Dedifferentiated amniotic fluid mesenchymal stem cell (primary cell): ENCODE data around the gene HTN3.
"Not testable (repeated sequence)": the region's sequence is repeated elsewhere in the genome, so short reads cannot be mapped to it uniquely, and the experiment has no call there.

Source experiments
- DNase-seq: peaks from one replicate; pipeline ENCODE4 v3.0.0-alpha.2; 2016; ENCODE audit errors: extremely low spot score

Gene HTN3

DNA sequence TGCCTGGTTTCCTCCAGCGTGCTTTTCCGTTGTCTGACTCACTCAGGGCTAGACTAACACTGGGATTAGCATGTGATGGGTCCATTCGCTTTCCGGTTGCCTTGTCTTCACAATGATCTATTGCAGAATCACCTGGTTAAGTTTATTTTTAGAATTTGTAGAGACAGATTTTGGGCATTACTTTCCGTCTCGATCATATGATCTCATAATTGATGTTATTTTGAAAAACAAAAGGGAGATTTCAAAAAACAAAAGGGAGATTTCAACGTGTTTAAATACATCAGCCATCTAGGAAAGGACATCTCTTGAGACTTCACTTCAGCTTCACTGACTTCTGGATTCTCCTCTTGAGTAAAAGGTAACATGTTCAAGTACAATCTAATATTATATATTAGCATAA is at the start of gene HTN3:
TSS of gene HTN3 (plus strand) at position 301 of the 400 bp plus-strand sequence. CDS start 2,282 bp downstream, outside the sequence.
- not testable (repeated sequence) for DNase-seq

DNA sequence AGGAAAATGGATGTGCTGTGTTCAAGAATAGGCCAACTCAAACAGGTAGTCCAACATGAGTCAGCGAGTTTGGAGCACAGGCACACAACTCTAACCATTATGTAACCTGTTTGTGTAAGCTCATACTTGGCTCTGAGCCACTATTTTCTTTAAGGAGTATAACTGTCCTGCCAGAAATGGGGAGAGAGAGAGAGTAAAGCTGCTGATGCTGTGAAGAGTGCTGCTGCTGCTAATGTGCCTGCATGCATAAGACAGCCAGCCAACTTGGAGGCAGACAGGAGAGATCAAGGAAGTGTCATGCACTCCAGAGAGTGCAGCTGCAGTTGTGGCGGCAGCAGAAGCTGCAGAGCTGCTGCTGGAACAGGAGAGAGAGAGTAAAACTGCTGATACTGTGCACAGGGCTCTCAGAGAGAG is 44.2 kb upstream of the HTN3 start:
- DNase-seq = no peak

DNA sequence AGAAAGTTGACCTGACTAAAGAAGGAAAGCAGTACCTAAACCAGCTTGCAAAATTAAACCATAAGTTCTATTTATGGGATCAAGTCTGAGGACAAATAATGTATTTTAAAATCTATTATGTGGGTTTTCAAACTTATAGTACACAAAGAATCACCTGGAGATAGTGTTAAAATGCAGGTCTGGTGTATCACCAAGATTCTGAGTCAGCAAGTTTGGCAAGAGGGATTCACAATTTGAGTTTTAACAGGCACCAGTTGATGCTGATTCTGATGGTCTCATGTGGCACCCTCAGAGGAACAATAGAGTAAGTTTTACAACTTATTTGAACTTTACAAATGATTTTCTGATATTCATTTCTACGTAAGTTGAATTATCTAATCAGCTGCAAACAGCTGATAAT is 41.6 kb upstream of the HTN3 start:
- no peak for DNase-seq

GRCh38 chr4:69991016-69991415 is 37.2 kb upstream of the HTN3 start:
- no peak for DNase-seq

DNA sequence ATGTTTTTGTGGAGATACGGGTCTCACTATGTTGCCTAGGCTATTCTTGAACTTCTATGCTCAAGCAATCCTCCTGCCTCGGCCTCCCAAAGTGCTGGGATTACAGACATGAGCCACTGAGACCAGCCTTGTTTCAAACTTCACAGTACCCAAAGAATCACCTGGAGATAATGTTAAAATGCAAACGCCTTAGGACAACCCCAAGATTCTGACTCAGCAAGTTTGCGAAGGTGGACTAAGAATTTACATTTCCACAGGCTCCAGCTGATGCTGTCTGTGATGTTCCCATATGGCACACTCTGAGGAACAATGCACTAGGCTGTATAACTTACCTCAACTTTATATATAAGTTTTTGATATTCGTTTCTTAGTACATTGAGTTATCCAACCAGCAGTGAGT is 33.5 kb upstream of the HTN3 start:
- DNase-seq = no peak

DNA sequence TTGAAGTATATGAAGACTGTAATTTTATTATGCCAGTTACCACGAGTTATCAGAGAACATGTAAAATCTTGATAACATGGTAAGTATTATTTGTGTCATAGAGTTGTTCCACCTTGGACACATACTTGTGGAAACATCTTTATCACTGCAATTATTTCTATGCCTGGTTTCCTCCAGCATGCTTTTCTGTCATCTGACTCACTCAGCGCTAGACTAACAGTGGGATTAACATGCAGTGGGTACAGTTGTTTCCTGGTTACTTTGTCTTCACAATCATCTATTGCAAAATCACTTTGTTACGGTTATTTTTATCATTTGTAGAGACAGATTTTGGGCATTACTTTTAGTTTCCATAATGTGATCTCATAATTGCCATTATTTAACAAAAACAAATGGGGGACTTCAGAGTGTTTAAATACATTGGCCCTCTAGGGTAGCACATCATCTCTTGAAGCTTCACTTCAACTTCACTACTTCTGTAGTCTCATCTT is 32.7 kb upstream of the HTN3 start, which contains the start of gene STATH:
TSS of gene STATH (plus strand) at position 441 of the 491 bp plus-strand sequence. CDS start 2,472 bp downstream, outside the sequence.
- DNase-seq = no peak

- DNase-seq = no peak
Measured at GRCh38 chr4:69999420-69999819, 28.8 kb upstream of the HTN3 start.

DNA sequence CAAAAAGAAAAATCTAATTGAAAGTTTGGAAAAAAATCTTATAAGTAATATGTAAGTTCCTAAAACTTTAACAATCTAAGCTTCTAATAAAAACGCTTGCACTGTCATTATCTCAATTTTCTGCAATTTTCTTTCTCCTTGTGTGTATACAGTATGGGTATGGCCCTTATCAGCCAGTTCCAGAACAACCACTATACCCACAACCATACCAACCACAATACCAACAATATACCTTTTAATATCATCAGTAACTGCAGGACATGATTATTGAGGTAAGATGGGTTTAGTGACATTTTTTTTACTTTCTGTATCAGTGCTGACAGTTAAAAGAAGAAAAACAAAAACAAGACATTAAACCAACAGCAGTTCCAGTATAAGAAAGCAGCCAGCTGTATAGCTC is 27.5 kb upstream of the HTN3 start:
- no peak for DNase-seq

DNA sequence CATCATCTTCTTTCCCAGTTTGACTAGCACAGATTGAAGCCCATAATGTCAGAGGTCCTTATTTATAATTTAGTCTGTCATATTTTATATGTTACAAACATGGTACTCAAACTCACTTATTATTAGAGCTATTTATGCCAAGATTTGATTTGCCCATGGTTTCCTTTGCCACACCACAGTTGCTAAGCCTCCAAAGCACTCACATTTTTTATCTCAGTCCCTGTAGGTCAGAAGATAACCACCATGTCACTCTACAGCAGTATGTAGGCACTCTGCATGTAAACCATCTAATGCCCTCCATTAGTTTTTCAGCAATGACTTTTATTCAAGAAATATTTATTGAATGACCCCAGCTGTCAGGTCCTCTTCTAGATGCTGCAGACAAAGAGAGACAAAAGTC is 25.8 kb upstream of the HTN3 start:
- DNase-seq = no peak

- no peak for DNase-seq
Measured at GRCh38 chr4:70008771-70009170, 19.5 kb upstream of the HTN3 start.

DNA sequence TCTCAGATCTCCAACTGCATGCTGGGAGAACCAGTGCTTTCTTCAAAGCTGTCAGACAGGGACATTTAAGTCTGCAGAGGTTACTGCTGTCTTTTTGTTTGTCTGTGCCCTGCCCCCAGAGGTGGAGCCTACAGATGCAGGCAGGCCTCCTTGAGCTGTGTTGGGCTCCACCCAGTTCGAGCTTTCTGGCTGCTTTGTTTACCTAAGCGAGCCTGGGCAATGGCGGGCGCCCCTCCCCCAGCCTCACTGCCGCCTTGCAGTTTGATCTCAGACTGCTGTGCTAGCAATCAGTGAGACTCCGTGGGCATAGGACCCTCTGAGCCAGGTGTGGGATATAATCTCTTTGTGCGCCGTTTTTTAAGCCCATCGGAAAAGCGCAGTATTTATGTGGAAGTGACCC is 9.3 kb upstream of the HTN3 start:
- not testable (repeated sequence) for DNase-seq

- DNase-seq = no peak
Measured at GRCh38 chr4:70023218-70023617, 5.0 kb upstream of the HTN3 start.

GRCh38 chr4:70027011-70027410 is 1.2 kb upstream of the HTN3 start:
- DNase-seq = no peak

- not testable (repeated sequence) for DNase-seq
Measured at GRCh38 chr4:70037559-70037958, 9.3 kb downstream of the HTN3 start.

GRCh38 chr4:70039928-70040327 is 11.7 kb downstream of the HTN3 start:
- not testable (repeated sequence) for DNase-seq

GRCh38 chr4:70041652-70042286 is 13.5 kb downstream of the HTN3 start:
- no peak for DNase-seq

GRCh38 chr4:70050138-70050537 is 21.9 kb downstream of the HTN3 start, which contains the start of gene HTN1:
TSS of gene HTN1 (plus strand) at chr4:70050438. CDS start at chr4:70053077, 2,639 bp downstream.
- DNase-seq = not testable (repeated sequence)

DNA sequence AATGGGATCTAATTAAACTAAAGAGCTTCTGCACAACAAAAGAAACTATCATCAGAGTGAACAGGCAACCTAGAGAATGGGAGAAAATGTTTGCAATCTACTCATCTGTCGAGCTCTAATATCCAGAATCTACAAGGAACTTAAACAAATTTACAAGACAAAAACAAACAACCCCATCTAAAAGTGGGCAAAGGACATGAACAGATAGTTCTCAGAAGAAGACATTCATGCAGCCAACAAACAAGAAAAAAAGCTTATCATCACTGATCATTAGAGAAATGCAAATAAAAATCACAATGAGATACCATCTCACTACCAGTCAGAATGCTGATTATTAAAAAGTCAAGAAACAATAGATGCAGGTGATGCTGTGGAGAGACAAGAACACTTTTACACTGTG is 28.3 kb downstream of the HTN3 start:
- DNase-seq = not testable (repeated sequence)

- no peak for DNase-seq
Measured at GRCh38 chr4:70057651-70058050, 29.4 kb downstream of the HTN3 start.

- no peak for DNase-seq
Measured at GRCh38 chr4:70059149-70059548, 30.9 kb downstream of the HTN3 start.

DNA sequence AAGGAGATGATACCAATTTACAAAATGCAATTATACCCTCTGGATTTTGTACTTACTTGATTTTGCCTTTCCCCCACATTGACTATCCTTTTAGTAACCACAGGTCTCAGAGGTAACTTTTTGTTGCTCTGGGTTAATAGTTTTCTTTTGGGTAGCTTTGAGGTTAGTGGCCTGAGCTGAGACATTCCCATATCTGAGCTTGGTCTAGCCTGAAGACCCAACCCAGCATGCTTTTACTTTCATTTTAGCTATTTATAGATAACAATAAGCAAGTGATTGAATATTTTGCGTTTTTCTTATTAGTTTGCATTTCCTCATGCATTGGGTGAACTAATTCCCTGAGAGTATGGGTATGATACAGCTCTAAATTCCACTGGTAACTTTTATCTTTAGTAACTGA is 33.7 kb downstream of the HTN3 start:
- DNase-seq = no peak

DNA sequence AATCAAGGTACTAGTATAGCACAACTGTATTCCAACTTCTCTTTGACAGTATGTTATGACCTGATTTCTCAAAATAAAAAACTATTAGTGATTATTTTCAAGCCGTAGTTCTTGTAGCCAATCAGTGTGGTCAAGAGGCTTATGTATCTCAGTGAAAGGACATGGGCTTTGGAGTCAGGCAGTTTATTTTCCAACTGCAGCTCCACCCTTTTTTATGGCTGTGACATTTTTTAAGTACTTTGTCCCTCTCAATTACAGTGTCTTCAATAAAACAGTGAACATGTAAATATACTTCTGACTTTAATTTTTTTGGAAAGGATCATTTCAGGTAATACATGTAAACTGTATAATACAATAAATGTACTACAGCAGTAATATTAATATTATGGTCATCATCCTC is 51.9 kb downstream of the HTN3 start:
- no peak for DNase-seq
